RCC 7860 (cell line): ENCODE measurements around the gene PAPPA.

Experiments used
- DNase-seq: peaks from one replicate; pipeline ENCODE4 v3.0.0-alpha.2; 2015; ENCODE audit warnings: low spot score
- FAIRE-seq: peaks from 2 replicates; lab custom pipeline; 2012; peaks lifted over from hg19 to GRCh38; lab: Jason Lieb, UNC

PAPPA gene

GRCh38 chr9:116151199-116151598, 2.4 kb upstream of the PAPPA start:
- FAIRE-seq (no peak), DNase-seq (no peak)

- FAIRE-seq (no peak), DNase-seq (peak; percentile 69)
Measured at GRCh38 chr9:116151966-116152381, 1.6 kb upstream of the PAPPA start.

GRCh38 chr9:116152390-116152789, 1.2 kb upstream of the PAPPA start:
- DNase-seq (peak; percentile 46), FAIRE-seq (peak; percentile 78)

- FAIRE-seq, result no peak
- no peak for DNase-seq
Measured at GRCh38 chr9:116152941-116153764, 438 bp upstream of the PAPPA start.

GRCh38 chr9:116154334-116154975, 864 bp downstream of the PAPPA start:
- no peak for DNase-seq
- FAIRE-seq, result no peak

- no peak for DNase-seq
- no peak for FAIRE-seq
Measured at GRCh38 chr9:116154976-116155697, 1.5 kb downstream of the PAPPA start.

GRCh38 chr9:116155698-116156039, 2.1 kb downstream of the PAPPA start:
- DNase-seq (no peak), FAIRE-seq (no peak)

- DNase-seq, result no peak
- no peak for FAIRE-seq
Measured at GRCh38 chr9:116156621-116157314, 3.2 kb downstream of the PAPPA start.

GRCh38 chr9:116157436-116158138, 4.0 kb downstream of the PAPPA start:
- FAIRE-seq (no peak), DNase-seq (no peak)

- FAIRE-seq (no peak), DNase-seq (no peak)
Measured at GRCh38 chr9:116160676-116161571, 7.3 kb downstream of the PAPPA start.

GRCh38 chr9:116162241-116162781, 8.7 kb downstream of the PAPPA start:
- no peak for DNase-seq
- FAIRE-seq, result no peak

- no peak for FAIRE-seq
Measured at GRCh38 chr9:116163293-116164055, 9.9 kb downstream of the PAPPA start.

GRCh38 chr9:116165912-116166311, 12.3 kb downstream of the PAPPA start:
- FAIRE-seq, result no peak
- DNase-seq, result no peak

More at GRCh38 chr9:116163293-116164055, 9.9 kb downstream of the PAPPA start:
- DNase-seq, result peak; percentile 14

- no peak for DNase-seq
- peak; percentile 5 for FAIRE-seq
Measured at GRCh38 chr9:116166713-116167112, 13.1 kb downstream of the PAPPA start.

- DNase-seq (no peak), FAIRE-seq (no peak)
Measured at GRCh38 chr9:116168231-116168630, 14.6 kb downstream of the PAPPA start.

GRCh38 chr9:116172216-116172615, 18.6 kb downstream of the PAPPA start:
- DNase-seq (no peak), FAIRE-seq (no peak)

GRCh38 chr9:116174347-116174746, 20.8 kb downstream of the PAPPA start:
- DNase-seq (peak; percentile 24), FAIRE-seq (peak; percentile 67)

- peak; percentile 33 for DNase-seq
Measured at GRCh38 chr9:116175614-116176013, 22.0 kb downstream of the PAPPA start.

More at GRCh38 chr9:116175614-116176013, 22.0 kb downstream of the PAPPA start:
- FAIRE-seq, result no peak
